Measurements from ENCODE around the gene ZBTB25.

Gene ZBTB25

GRCh38 chr14:64450255-64450654, 53.4 kb downstream of the ZBTB25 start:
- H3K9me2 ChIP-seq (replicated peaks; ENCODE audit: low read depth, low read length): no peaks in the 10 kb centered on the region
- no peaks in the 10 kb centered on the region for H3K9me3 ChIP-seq (ENCODE audit: insufficient read depth, low read depth, low read length)
- H4K20me1 ChIP-seq (ENCODE audit: insufficient read depth, low read length, poor library complexity, severe bottlenecking): no peaks in the 10 kb centered on the region
- H3K36me3 ChIP-seq (ENCODE audit: insufficient read depth, low read length): peaks cover 57% of the 10 kb centered on the region; the same call in 1 of the 2 replicates
- no peaks in the 10 kb centered on the region for H3K27me3 ChIP-seq (ENCODE audit: insufficient read depth, low read length, poor library complexity, severe bottlenecking)
- H3K79me2 ChIP-seq (ENCODE audit: insufficient read depth, low read length): no peaks in the 10 kb centered on the region
- TF ChIP-seq EZH2phosphoT487 (IDR thresholded peaks at IDR 0.05; ENCODE audit: borderline replicate concordance): no peak
- TF ChIP-seq, protein P1, sequence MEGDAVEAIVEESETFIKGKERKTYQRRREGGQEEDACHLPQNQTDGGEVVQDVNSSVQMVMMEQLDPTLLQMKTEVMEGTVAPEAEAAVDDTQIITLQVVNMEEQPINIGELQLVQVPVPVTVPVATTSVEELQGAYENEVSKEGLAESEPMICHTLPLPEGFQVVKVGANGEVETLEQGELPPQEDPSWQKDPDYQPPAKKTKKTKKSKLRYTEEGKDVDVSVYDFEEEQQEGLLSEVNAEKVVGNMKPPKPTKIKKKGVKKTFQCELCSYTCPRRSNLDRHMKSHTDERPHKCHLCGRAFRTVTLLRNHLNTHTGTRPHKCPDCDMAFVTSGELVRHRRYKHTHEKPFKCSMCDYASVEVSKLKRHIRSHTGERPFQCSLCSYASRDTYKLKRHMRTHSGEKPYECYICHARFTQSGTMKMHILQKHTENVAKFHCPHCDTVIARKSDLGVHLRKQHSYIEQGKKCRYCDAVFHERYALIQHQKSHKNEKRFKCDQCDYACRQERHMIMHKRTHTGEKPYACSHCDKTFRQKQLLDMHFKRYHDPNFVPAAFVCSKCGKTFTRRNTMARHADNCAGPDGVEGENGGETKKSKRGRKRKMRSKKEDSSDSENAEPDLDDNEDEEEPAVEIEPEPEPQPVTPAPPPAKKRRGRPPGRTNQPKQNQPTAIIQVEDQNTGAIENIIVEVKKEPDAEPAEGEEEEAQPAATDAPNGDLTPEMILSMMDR (conservative IDR thresholded peaks at IDR 0.05; ENCODE audit: low read length): no peak
- H3K9ac ChIP-seq (ENCODE audit: low read depth, low read length, poor library complexity, severe bottlenecking): no peak overlapping the region
- H3K4me3 ChIP-seq (ENCODE audit: low read length, poor library complexity, severe bottlenecking): no peak overlapping the region
- peaks cover 27% of the 10 kb centered on the region for H3K4me1 ChIP-seq (ENCODE audit: insufficient read depth, low read length, poor library complexity, severe bottlenecking)
- no peak overlapping the region for H3K4me2 ChIP-seq (ENCODE audit: low read depth, low read length, poor library complexity, severe bottlenecking)
- peaks cover 2% of the 10 kb centered on the region; the same call in 1 of the 2 replicates for H3F3A ChIP-seq (ENCODE audit: low read depth)
- no peak overlapping the region for H2AFZ ChIP-seq (ENCODE audit: low read length)

- Histone ChIP-seq H3K4me3 (ENCODE audit: low read length, poor library complexity, severe bottlenecking) (no peak overlapping the region), H3K4me2 (ENCODE audit: low read depth, low read length, poor library complexity, severe bottlenecking) (no peak overlapping the region), H2AFZ (ENCODE audit: low read length) (no peak overlapping the region), H3K4me1 (ENCODE audit: insufficient read depth, low read length, poor library complexity, severe bottlenecking) (peaks cover 38% of the 10 kb centered on the region), H3K79me2 (ENCODE audit: insufficient read depth, low read length) (no peaks in the 10 kb centered on the region), H3K9ac (ENCODE audit: low read depth, low read length, poor library complexity, severe bottlenecking) (no peak overlapping the region), H3K9me3 (ENCODE audit: insufficient read depth, low read depth, low read length) (no peaks in the 10 kb centered on the region), H3K9me2 (replicated peaks; ENCODE audit: low read depth, low read length) (no peaks in the 10 kb centered on the region), H4K20me1 (ENCODE audit: insufficient read depth, low read length, poor library complexity, severe bottlenecking) (no peaks in the 10 kb centered on the region), H3K36me3 (ENCODE audit: insufficient read depth, low read length) (peaks cover 42% of the 10 kb centered on the region; the same call in 1 of the 2 replicates), H3K27me3 (ENCODE audit: insufficient read depth, low read length, poor library complexity, severe bottlenecking) (no peaks in the 10 kb centered on the region), H3F3A (ENCODE audit: low read depth) (peaks cover 4% of the 10 kb centered on the region; the same call in 1 of the 2 replicates)
- TF ChIP-seq, protein P1 (conservative IDR thresholded peaks at IDR 0.05; ENCODE audit: low read length): no peak
- no peak for TF ChIP-seq EZH2phosphoT487 (IDR thresholded peaks at IDR 0.05; ENCODE audit: borderline replicate concordance)
Observed at GRCh38 chr14:64447876-64448670, 55.6 kb downstream of the ZBTB25 start.

GRCh38 chr14:64444984-64445845, 58.4 kb downstream of the ZBTB25 start:
- Histone ChIP-seq H3K4me2 (ENCODE audit: low read depth, low read length, poor library complexity, severe bottlenecking) (peak overlapping the region; percentile 57), H3K9me3 (ENCODE audit: insufficient read depth, low read depth, low read length) (no peaks in the 10 kb centered on the region), H3K36me3 (ENCODE audit: insufficient read depth, low read length) (peaks cover 45% of the 10 kb centered on the region; the same call in 1 of the 2 replicates), H3F3A (ENCODE audit: low read depth) (peaks cover 4% of the 10 kb centered on the region; the same call in 1 of the 2 replicates), H4K20me1 (ENCODE audit: insufficient read depth, low read length, poor library complexity, severe bottlenecking) (no peaks in the 10 kb centered on the region), H3K4me3 (ENCODE audit: low read length, poor library complexity, severe bottlenecking) (peak overlapping the region; percentile 43), H3K27me3 (ENCODE audit: insufficient read depth, low read length, poor library complexity, severe bottlenecking) (no peaks in the 10 kb centered on the region), H3K4me1 (ENCODE audit: insufficient read depth, low read length, poor library complexity, severe bottlenecking) (peaks cover 35% of the 10 kb centered on the region), H3K79me2 (ENCODE audit: insufficient read depth, low read length) (no peaks in the 10 kb centered on the region), H3K9ac (ENCODE audit: low read depth, low read length, poor library complexity, severe bottlenecking) (peak overlapping the region; percentile 37), H2AFZ (ENCODE audit: low read length) (no peak overlapping the region), H3K9me2 (replicated peaks; ENCODE audit: low read depth, low read length) (no peaks in the 10 kb centered on the region)
- no peak for TF ChIP-seq EZH2phosphoT487 (IDR thresholded peaks at IDR 0.05; ENCODE audit: borderline replicate concordance)
- TF ChIP-seq, protein P1 (conservative IDR thresholded peaks at IDR 0.05; ENCODE audit: low read length): no peak
